ENCODE data around the gene CDH9.

Gene CDH9

GRCh38 chr5:27038476-27038875, at the start of gene CDH9:
CDH9 (minus strand) TSS chr5:27038586; CDS start chr5:26988333, 50,253 bp downstream.
- TF ChIP-seq ZBTB7A (IDR thresholded peaks at IDR 0.05; ENCODE audit: low read depth) (no peak), RAD21 (IDR thresholded peaks at IDR 0.05; ENCODE audit: low read depth) (no peak), EP300 (IDR thresholded peaks at IDR 0.05; ENCODE audit: borderline replicate concordance) (no peak), TCF12 (IDR thresholded peaks at IDR 0.05; ENCODE audit: low read depth) (no peak), USF1 (IDR thresholded peaks at IDR 0.05) (no peak), CREB1 (IDR thresholded peaks at IDR 0.05; ENCODE audit: low read depth) (no peak), NFIC (IDR thresholded peaks at IDR 0.05) (no peak), TAF1 (IDR thresholded peaks at IDR 0.05; ENCODE audit: low read depth) (no peak), CEBPB (IDR thresholded peaks at IDR 0.05) (no peak), TEAD4 (IDR thresholded peaks at IDR 0.05) (no peak), YY1 (IDR thresholded peaks at IDR 0.05; ENCODE audit: low read depth) (no peak), FOXM1 (IDR thresholded peaks at IDR 0.05; ENCODE audit: borderline replicate concordance, low read depth) (no peak), EGR1 (IDR thresholded peaks at IDR 0.05) (no peak)
- TF ChIP-seq, protein P1, sequence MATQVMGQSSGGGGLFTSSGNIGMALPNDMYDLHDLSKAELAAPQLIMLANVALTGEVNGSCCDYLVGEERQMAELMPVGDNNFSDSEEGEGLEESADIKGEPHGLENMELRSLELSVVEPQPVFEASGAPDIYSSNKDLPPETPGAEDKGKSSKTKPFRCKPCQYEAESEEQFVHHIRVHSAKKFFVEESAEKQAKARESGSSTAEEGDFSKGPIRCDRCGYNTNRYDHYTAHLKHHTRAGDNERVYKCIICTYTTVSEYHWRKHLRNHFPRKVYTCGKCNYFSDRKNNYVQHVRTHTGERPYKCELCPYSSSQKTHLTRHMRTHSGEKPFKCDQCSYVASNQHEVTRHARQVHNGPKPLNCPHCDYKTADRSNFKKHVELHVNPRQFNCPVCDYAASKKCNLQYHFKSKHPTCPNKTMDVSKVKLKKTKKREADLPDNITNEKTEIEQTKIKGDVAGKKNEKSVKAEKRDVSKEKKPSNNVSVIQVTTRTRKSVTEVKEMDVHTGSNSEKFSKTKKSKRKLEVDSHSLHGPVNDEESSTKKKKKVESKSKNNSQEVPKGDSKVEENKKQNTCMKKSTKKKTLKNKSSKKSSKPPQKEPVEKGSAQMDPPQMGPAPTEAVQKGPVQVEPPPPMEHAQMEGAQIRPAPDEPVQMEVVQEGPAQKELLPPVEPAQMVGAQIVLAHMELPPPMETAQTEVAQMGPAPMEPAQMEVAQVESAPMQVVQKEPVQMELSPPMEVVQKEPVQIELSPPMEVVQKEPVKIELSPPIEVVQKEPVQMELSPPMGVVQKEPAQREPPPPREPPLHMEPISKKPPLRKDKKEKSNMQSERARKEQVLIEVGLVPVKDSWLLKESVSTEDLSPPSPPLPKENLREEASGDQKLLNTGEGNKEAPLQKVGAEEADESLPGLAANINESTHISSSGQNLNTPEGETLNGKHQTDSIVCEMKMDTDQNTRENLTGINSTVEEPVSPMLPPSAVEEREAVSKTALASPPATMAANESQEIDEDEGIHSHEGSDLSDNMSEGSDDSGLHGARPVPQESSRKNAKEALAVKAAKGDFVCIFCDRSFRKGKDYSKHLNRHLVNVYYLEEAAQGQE (IDR thresholded peaks at IDR 0.05; ENCODE audit: low read depth): no peak
- TF ChIP-seq, protein P2, sequence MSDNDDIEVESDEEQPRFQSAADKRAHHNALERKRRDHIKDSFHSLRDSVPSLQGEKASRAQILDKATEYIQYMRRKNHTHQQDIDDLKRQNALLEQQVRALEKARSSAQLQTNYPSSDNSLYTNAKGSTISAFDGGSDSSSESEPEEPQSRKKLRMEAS (IDR thresholded peaks at IDR 0.05): no peak

- no peak for TF ChIP-seq CREB1 (IDR thresholded peaks at IDR 0.05; ENCODE audit: low read depth)
Measured at GRCh38 chr5:27087747-27088146, 49.4 kb upstream of the CDH9 start.

GRCh38 chr5:27083449-27084415, 45.3 kb upstream of the CDH9 start:
- TF ChIP-seq ZBTB7A (IDR thresholded peaks at IDR 0.05; ENCODE audit: low read depth): no peak
- no peak for TF ChIP-seq YY1 (IDR thresholded peaks at IDR 0.05; ENCODE audit: low read depth)
- no peak for TF ChIP-seq EP300 (IDR thresholded peaks at IDR 0.05; ENCODE audit: borderline replicate concordance)
- TF ChIP-seq TAF1 (IDR thresholded peaks at IDR 0.05; ENCODE audit: low read depth): no peak
- no peak for TF ChIP-seq EGR1 (IDR thresholded peaks at IDR 0.05)
- no peak for TF ChIP-seq CEBPB (IDR thresholded peaks at IDR 0.05)
- TF ChIP-seq FOXM1 (IDR thresholded peaks at IDR 0.05; ENCODE audit: borderline replicate concordance, low read depth): no peak
- no peak for TF ChIP-seq RAD21 (IDR thresholded peaks at IDR 0.05; ENCODE audit: low read depth)
- no peak for TF ChIP-seq TCF12 (IDR thresholded peaks at IDR 0.05; ENCODE audit: low read depth)
- TF ChIP-seq TEAD4 (IDR thresholded peaks at IDR 0.05): no peak
- TF ChIP-seq NFIC (IDR thresholded peaks at IDR 0.05): no peak
- no peak for TF ChIP-seq USF1 (IDR thresholded peaks at IDR 0.05)
- TF ChIP-seq, protein P2 (IDR thresholded peaks at IDR 0.05): no peak
- TF ChIP-seq CREB1 (IDR thresholded peaks at IDR 0.05; ENCODE audit: low read depth): no peak
- TF ChIP-seq, protein P1 (IDR thresholded peaks at IDR 0.05; ENCODE audit: low read depth): no peak

DNA sequence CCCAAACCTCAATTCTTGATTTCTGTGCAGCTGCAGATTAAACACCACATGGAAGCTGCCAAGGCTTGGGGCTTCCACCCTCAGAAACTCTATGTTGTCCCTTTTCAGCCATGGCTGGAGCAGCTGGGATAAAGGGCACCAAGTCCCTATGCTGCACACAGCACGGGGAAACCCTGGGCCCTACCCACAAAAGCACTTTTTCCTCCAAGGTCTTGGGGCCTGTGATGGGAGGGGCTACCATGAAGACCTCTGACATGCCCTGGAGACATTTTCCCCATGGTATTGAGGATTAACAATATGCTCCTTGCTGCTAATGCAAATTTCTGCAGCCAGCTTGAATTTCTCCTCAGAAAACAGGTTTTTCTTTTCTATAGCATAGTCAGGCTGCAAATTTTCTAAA, 41.8 kb upstream of the CDH9 start:
- TF ChIP-seq USF1 (IDR thresholded peaks at IDR 0.05) (no peak), YY1 (IDR thresholded peaks at IDR 0.05; ENCODE audit: low read depth) (no peak)

- TF ChIP-seq YY1 (IDR thresholded peaks at IDR 0.05; ENCODE audit: low read depth) (no peak), TCF12 (IDR thresholded peaks at IDR 0.05; ENCODE audit: low read depth) (no peak), TAF1 (IDR thresholded peaks at IDR 0.05; ENCODE audit: low read depth) (no peak), FOXM1 (IDR thresholded peaks at IDR 0.05; ENCODE audit: borderline replicate concordance, low read depth) (no peak), EP300 (IDR thresholded peaks at IDR 0.05; ENCODE audit: borderline replicate concordance) (no peak), USF1 (IDR thresholded peaks at IDR 0.05) (no peak), CREB1 (IDR thresholded peaks at IDR 0.05; ENCODE audit: low read depth) (no peak), NFIC (IDR thresholded peaks at IDR 0.05) (no peak), TEAD4 (IDR thresholded peaks at IDR 0.05) (no peak), RAD21 (IDR thresholded peaks at IDR 0.05; ENCODE audit: low read depth) (no peak), CEBPB (IDR thresholded peaks at IDR 0.05) (no peak), ZBTB7A (IDR thresholded peaks at IDR 0.05; ENCODE audit: low read depth) (no peak), EGR1 (IDR thresholded peaks at IDR 0.05) (no peak)
- TF ChIP-seq, protein P1 (IDR thresholded peaks at IDR 0.05; ENCODE audit: low read depth): no peak
- TF ChIP-seq, protein P2 (IDR thresholded peaks at IDR 0.05): no peak
Measured at GRCh38 chr5:27062451-27062850, 24.1 kb upstream of the CDH9 start.
